ENCODE measurements around the gene FAR2.

DNA sequence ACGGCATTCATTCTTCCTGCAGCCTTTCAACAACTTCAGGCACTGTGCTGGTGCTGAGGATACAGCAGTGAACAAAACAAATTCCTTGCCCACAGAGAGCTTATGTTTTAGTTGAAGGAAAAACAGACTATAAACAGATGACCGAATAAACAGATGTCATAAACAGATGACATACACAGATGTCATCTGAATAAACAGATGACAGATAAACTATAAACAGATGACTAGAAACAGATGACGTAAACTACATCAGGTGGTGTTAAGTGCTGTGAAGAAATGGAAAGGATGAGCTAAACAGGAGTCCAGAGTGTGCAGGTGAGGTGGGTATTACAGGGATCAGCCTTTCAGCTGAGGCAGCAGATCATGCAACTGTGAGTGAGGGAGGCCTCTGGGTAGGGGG lies 80.9 kb downstream of the FAR2 start:
- no peak for TF ChIP-seq CTCF (conservative IDR thresholded peaks at IDR 0.05; ENCODE audit: low read depth in 2 of 2)
- TF ChIP-seq, protein P1, sequence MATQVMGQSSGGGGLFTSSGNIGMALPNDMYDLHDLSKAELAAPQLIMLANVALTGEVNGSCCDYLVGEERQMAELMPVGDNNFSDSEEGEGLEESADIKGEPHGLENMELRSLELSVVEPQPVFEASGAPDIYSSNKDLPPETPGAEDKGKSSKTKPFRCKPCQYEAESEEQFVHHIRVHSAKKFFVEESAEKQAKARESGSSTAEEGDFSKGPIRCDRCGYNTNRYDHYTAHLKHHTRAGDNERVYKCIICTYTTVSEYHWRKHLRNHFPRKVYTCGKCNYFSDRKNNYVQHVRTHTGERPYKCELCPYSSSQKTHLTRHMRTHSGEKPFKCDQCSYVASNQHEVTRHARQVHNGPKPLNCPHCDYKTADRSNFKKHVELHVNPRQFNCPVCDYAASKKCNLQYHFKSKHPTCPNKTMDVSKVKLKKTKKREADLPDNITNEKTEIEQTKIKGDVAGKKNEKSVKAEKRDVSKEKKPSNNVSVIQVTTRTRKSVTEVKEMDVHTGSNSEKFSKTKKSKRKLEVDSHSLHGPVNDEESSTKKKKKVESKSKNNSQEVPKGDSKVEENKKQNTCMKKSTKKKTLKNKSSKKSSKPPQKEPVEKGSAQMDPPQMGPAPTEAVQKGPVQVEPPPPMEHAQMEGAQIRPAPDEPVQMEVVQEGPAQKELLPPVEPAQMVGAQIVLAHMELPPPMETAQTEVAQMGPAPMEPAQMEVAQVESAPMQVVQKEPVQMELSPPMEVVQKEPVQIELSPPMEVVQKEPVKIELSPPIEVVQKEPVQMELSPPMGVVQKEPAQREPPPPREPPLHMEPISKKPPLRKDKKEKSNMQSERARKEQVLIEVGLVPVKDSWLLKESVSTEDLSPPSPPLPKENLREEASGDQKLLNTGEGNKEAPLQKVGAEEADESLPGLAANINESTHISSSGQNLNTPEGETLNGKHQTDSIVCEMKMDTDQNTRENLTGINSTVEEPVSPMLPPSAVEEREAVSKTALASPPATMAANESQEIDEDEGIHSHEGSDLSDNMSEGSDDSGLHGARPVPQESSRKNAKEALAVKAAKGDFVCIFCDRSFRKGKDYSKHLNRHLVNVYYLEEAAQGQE (IDR thresholded peaks at IDR 0.05; ENCODE audit: unreplicated experiment) = no peak
- TF ChIP-seq STAT1 (IDR thresholded peaks at IDR 0.05; ENCODE audit: unreplicated experiment) = no peak
- no peak for TF ChIP-seq EZH2 (IDR thresholded peaks at IDR 0.05; ENCODE audit: low read depth, unreplicated experiment)
- TF ChIP-seq, protein P2, sequence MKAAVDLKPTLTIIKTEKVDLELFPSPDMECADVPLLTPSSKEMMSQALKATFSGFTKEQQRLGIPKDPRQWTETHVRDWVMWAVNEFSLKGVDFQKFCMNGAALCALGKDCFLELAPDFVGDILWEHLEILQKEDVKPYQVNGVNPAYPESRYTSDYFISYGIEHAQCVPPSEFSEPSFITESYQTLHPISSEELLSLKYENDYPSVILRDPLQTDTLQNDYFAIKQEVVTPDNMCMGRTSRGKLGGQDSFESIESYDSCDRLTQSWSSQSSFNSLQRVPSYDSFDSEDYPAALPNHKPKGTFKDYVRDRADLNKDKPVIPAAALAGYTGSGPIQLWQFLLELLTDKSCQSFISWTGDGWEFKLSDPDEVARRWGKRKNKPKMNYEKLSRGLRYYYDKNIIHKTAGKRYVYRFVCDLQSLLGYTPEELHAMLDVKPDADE (IDR thresholded peaks at IDR 0.05) = no peak
- TF ChIP-seq JUNB (IDR thresholded peaks at IDR 0.05; ENCODE audit: unreplicated experiment) = no peak
- TF ChIP-seq POLR2AphosphoS5 (IDR thresholded peaks at IDR 0.05; ENCODE audit: low read depth) = no peak
- TF ChIP-seq CREB1 (CRISPR knock-in tag; IDR thresholded peaks at IDR 0.05; ENCODE audit: low read depth) = no peak
- no peak for TF ChIP-seq NANOG (IDR thresholded peaks at IDR 0.05; ENCODE audit: borderline replicate concordance)
- TF ChIP-seq EZH2phosphoT487 (IDR thresholded peaks at IDR 0.05; ENCODE audit: unreplicated experiment) = no peak
- TF ChIP-seq, protein P3, sequence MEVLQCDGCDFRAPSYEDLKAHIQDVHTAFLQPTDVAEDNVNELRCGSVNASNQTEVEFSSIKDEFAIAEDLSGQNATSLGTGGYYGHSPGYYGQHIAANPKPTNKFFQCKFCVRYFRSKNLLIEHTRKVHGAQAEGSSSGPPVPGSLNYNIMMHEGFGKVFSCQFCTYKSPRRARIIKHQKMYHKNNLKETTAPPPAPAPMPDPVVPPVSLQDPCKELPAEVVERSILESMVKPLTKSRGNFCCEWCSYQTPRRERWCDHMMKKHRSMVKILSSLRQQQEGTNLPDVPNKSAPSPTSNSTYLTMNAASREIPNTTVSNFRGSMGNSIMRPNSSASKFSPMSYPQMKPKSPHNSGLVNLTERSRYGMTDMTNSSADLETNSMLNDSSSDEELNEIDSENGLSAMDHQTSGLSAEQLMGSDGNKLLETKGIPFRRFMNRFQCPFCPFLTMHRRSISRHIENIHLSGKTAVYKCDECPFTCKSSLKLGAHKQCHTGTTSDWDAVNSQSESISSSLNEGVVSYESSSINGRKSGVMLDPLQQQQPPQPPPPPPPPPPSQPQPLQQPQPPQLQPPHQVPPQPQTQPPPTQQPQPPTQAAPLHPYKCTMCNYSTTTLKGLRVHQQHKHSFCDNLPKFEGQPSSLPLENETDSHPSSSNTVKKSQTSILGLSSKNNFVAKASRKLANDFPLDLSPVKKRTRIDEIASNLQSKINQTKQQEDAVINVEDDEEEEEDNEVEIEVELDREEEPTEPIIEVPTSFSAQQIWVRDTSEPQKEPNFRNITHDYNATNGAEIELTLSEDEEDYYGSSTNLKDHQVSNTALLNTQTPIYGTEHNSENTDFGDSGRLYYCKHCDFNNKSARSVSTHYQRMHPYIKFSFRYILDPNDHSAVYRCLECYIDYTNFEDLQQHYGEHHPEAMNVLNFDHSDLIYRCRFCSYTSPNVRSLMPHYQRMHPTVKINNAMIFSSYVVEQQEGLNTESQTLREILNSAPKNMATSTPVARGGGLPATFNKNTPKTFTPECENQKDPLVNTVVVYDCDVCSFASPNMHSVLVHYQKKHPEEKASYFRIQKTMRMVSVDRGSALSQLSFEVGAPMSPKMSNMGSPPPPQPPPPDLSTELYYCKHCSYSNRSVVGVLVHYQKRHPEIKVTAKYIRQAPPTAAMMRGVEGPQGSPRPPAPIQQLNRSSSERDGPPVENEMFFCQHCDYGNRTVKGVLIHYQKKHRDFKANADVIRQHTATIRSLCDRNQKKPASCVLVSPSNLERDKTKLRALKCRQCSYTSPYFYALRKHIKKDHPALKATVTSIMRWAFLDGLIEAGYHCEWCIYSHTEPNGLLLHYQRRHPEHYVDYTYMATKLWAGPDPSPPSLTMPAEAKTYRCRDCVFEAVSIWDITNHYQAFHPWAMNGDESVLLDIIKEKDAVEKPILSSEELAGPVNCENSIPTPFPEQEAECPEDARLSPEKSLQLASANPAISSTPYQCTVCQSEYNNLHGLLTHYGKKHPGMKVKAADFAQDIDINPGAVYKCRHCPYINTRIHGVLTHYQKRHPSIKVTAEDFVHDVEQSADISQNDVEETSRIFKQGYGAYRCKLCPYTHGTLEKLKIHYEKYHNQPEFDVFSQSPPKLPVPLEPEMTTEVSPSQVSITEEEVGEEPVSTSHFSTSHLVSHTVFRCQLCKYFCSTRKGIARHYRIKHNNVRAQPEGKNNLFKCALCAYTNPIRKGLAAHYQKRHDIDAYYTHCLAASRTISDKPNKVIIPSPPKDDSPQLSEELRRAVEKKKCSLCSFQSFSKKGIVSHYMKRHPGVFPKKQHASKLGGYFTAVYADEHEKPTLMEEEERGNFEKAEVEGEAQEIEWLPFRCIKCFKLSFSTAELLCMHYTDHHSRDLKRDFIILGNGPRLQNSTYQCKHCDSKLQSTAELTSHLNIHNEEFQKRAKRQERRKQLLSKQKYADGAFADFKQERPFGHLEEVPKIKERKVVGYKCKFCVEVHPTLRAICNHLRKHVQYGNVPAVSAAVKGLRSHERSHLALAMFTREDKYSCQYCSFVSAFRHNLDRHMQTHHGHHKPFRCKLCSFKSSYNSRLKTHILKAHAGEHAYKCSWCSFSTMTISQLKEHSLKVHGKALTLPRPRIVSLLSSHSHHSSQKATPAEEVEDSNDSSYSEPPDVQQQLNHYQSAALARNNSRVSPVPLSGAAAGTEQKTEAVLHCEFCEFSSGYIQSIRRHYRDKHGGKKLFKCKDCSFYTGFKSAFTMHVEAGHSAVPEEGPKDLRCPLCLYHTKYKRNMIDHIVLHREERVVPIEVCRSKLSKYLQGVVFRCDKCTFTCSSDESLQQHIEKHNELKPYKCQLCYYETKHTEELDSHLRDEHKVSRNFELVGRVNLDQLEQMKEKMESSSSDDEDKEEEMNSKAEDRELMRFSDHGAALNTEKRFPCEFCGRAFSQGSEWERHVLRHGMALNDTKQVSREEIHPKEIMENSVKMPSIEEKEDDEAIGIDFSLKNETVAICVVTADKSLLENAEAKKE (CRISPR knock-in tag; IDR thresholded peaks at IDR 0.05) = no peak

All from GM23338 (cell line).